Right atrium auricular region (tissue), 2 donors: Measurements from ENCODE around the gene CD8B. TPM values are rescaled to one million over a fixed set of nuclear protein-coding genes. Genes with fewer than 3 reads are reported as not detected.

Experiments
- DNase-seq: peaks from one replicate; pipeline ENCODE4 v3.0.0-alpha.2; 2019; ENCODE audit warnings: low spot score
- H3K27ac ChIP-seq, 2 donors: fragments of 200-600 bp; sonication (generic); 1 replicate in 1 of 2; 2 replicates in 1 of 2; pipeline ENCODE4 v1.5.1; 2016 to 2019
- H3K27me3 ChIP-seq, 2 donors: fragments of 200-600 bp; sonication (generic); one replicate each; pipeline versions ENCODE4 v1.5.1 to v1.6.0; 2017 to 2019
- H3K36me3 ChIP-seq: fragments of 200-600 bp; sonication (generic); one replicate; pipeline ENCODE4 v1.5.1; 2016
- H3K4me1 ChIP-seq, 2 donors: fragments of 200-600 bp; sonication (generic); one replicate each; pipeline versions ENCODE4 v1.5.1 to v1.6.0; 2017 to 2019
- H3K4me3 ChIP-seq, 2 donors: fragments of 200-600 bp; sonication (generic); 1 replicate in 1 of 2; 2 replicates in 1 of 2; pipeline ENCODE4 v1.5.1; 2017 to 2019; ENCODE audit warnings: mild to moderate bottlenecking in 1 of 2, moderate library complexity in 1 of 2
- H3K9me3 ChIP-seq, 2 donors: fragments of 200-600 bp; sonication (generic); one replicate each; pipeline ENCODE4 v1.5.1; 2019
- total RNA-seq, 2 donors: library from RNA; depleted of rRNA; stranded (reverse); fragments of >200 nt; gene quantifications; one replicate each; pipeline ENCODE4 v1.1.0, GENCODE V29; 2016
- TF ChIP-seq, protein P1 (sequence below), 2 donors: fragments of 200-600 bp; sonication (generic); IDR thresholded peaks; one replicate each; pipeline ENCODE4 v1.5.1; 2019; ENCODE audit warnings: antibody characterized with exemption in 2 of 2

CD8B gene
- total RNA-seq, 2 donors from 2014 or later: 0.33 to 0.75 TPM

DNA sequence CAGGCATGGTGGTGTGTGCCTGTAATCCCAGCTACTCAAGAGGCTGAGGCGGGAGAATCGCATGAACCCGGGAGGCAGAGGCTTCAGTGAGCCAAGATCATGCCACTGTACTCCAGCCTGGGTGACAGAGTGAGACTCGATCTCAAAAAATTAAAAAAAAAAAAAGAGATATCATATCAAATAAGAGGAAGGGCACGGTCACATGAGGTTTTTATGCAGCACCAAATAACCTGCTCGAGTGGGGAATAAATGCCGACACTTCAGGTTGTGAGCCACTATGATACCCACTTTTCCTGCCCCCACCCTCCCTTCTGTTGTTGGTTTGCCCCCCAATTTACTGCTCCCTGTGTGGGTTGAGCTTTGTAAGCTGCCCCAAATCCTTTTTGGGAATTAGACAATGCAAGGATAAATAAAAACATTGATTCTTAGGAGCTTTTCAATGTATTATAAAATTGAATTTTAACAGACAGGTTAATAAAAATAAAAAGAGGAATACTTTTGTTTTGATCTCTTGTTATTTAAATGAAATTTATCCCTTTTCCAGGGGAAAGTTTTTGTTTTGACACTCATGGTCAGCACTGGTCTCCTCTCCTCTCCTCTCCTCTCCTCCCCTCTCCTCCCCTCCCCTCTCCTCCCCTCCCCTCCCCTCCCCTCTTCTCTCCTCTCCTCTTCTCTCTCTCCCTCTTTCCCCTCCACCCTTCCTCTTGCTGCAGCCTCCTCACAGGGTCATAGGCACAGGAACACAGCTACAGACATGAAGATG, 29.2 kb downstream of the CD8B start:
- no peaks in the 10 kb centered on the region for H3K9me3 ChIP-seq
- H3K36me3 ChIP-seq: no peaks in the 10 kb centered on the region
- H3K27ac ChIP-seq: no peak overlapping the region
- DNase-seq: no peak
- no peaks in the 10 kb centered on the region for H3K27me3 ChIP-seq
- H3K4me3 ChIP-seq: no peak overlapping the region
- TF ChIP-seq, protein P1, sequence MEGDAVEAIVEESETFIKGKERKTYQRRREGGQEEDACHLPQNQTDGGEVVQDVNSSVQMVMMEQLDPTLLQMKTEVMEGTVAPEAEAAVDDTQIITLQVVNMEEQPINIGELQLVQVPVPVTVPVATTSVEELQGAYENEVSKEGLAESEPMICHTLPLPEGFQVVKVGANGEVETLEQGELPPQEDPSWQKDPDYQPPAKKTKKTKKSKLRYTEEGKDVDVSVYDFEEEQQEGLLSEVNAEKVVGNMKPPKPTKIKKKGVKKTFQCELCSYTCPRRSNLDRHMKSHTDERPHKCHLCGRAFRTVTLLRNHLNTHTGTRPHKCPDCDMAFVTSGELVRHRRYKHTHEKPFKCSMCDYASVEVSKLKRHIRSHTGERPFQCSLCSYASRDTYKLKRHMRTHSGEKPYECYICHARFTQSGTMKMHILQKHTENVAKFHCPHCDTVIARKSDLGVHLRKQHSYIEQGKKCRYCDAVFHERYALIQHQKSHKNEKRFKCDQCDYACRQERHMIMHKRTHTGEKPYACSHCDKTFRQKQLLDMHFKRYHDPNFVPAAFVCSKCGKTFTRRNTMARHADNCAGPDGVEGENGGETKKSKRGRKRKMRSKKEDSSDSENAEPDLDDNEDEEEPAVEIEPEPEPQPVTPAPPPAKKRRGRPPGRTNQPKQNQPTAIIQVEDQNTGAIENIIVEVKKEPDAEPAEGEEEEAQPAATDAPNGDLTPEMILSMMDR (IDR thresholded peaks at IDR 0.05): no peak
- H3K4me1 ChIP-seq: no peaks in the 10 kb centered on the region

DNA sequence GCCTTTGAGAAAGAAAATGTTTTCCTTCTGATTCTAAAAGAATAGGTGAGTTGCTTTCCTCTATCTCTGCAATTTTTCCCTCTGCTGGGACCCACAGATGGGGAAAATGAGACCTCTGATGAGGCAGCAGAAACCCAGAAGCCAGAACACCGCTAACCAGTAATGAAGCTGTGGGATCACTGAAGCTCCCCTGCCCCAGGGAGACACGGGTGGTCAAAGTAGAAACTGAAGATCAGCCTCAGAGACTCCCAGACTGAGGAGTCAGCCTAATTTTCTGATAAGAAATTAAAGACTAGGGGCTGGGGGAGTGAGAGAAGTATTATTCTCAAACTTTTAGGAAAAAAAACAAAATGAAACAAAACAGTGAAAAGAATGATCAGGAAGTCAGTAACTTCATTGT, 30.1 kb downstream of the CD8B start:
- H3K36me3 ChIP-seq: no peaks in the 10 kb centered on the region
- TF ChIP-seq, protein P1 (IDR thresholded peaks at IDR 0.05): no peak
- no peaks in the 10 kb centered on the region for H3K4me1 ChIP-seq
- DNase-seq: no peak
- H3K4me3 ChIP-seq: no peak overlapping the region
- H3K9me3 ChIP-seq: no peaks in the 10 kb centered on the region
- no peak overlapping the region for H3K27ac ChIP-seq
- H3K27me3 ChIP-seq: no peaks in the 10 kb centered on the region

DNA sequence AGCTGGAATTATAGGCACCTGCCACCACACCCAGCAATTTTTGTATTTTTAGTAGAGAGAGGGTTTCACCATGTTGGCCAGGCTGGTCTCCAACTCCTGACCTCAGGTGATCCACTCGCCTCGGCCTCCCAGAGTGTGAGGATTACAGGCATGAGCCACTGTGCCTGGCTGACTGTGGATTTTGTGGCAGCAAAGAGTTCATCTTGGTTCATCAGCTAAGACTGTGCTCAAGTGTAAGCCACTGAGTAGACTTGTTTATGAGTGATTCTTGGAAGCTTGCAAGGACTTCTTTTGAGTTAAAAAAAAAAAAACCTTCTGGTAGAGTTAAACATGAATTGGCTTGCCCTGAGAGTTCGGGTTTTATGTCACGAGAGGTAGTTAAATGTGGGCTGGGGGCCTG, 34.7 kb downstream of the CD8B start:
- DNase-seq: no peak
- Histone ChIP-seq H3K4me1 (no peaks in the 10 kb centered on the region), H3K36me3 (no peaks in the 10 kb centered on the region), H3K4me3 (no peak overlapping the region), H3K27me3 (no peaks in the 10 kb centered on the region), H3K27ac (no peak overlapping the region), H3K9me3 (peaks cover 0 to 11% of the 10 kb centered on the region in 2 donors)
- TF ChIP-seq, protein P1 (IDR thresholded peaks at IDR 0.05): no peak

DNA sequence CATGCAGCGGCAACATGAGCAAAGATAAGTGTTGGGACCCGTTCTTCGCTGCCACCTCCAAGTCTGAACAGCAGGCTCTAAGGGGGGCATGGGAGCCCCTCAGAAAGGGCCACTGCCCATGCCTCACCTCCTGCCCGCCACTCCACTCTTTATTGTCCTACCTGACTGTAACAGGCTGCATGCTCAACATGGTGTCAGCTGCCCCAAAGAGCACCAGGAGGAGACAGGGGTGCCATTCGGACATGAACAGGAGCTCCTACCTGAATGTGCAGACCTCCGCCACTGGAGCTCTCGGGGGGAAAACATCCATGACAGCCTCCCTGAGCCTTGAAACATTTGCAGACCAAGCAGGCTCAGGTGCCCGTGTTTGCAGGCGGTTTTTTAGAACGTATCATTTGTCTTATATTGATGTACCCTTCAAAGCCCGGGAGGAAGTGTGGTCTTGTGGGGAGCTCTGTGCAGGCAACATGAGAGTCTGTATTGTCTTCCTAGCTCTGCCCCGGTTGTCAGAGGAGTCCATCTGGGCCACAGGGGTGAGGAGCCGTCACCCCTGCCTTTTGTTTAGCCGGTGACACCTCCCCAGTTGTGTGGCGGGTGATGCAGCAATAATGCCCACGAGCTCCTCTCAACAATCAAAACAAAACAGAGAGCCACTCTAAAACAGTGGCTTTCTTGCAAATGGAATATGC, 35.8 kb downstream of the CD8B start:
- peaks cover 0 to 11% of the 10 kb centered on the region in 2 donors for H3K9me3 ChIP-seq
- DNase-seq: no peak
- TF ChIP-seq, protein P1 (IDR thresholded peaks at IDR 0.05): no peak
- no peak overlapping the region for H3K27ac ChIP-seq
- no peaks in the 10 kb centered on the region for H3K27me3 ChIP-seq
- H3K4me3 ChIP-seq: no peak overlapping the region
- H3K36me3 ChIP-seq: no peaks in the 10 kb centered on the region
- H3K4me1 ChIP-seq: no peaks in the 10 kb centered on the region

DNA sequence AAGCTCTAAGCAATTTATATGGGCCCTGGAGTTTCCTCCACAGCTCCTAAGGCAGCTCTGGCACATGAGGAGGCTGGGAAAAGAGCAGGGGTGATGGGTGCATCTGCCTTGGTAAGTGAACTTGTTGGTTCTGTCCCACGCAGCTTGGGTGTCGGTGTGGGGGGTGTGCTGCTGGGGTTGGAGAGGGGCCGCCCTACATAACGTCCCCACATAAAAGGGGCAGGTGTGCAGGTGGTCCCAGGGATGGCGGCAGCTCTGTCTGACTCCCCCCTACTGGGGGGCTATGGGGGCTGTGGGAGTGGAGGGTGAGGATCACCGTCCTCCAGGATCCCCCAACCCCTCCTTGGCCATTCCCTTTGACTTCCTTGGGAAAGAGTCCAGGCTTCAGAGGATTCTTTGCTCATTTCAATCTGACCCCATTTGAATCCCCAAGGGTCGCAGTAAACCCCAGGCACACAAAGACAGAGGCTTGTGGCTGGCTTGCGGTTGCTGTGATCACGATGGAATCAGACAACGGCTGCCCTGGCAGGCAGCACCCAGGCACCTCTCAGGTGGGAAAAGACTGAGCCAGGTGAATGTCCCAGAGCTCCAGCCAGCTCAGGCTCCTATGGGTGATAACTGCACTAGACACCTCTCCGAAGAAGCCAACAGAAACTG, 36.5 kb downstream of the CD8B start:
- no peak for DNase-seq
- Histone ChIP-seq H3K4me1 (no peaks in the 10 kb centered on the region), H3K27ac (no peak overlapping the region), H3K27me3 (no peaks in the 10 kb centered on the region), H3K9me3 (peaks cover 0 to 11% of the 10 kb centered on the region in 2 donors), H3K36me3 (no peaks in the 10 kb centered on the region), H3K4me3 (no peak overlapping the region)
- TF ChIP-seq, protein P1 (IDR thresholded peaks at IDR 0.05): no peak
